Uterus (tissue), 2 donors: ENCODE measurements around the gene SNX3.

Experiments
- POLR2A ChIP-seq, 2 donors: fragments of 450-650 bp; IDR thresholded peaks; one replicate each; pipeline ENCODE4 v1.6.1; 2016; ENCODE audit warnings: antibody characterized with exemption in 2 of 2, mild to moderate bottlenecking in 1 of 2, moderate library complexity in 1 of 2
- TF ChIP-seq, protein P1 (sequence below), 4 experiments: fragments of 200-600 bp in 2 of 4; fragments of 450-650 bp in 2 of 4; sonication (generic) in 2 of 4; IDR thresholded peaks; one replicate each; pipeline ENCODE4 v1.5.1; 2016 to 2019; ENCODE audit warnings: antibody characterized with exemption in 4 of 4, mild to moderate bottlenecking in 2 of 4, moderate library complexity in 1 of 4

DNA sequence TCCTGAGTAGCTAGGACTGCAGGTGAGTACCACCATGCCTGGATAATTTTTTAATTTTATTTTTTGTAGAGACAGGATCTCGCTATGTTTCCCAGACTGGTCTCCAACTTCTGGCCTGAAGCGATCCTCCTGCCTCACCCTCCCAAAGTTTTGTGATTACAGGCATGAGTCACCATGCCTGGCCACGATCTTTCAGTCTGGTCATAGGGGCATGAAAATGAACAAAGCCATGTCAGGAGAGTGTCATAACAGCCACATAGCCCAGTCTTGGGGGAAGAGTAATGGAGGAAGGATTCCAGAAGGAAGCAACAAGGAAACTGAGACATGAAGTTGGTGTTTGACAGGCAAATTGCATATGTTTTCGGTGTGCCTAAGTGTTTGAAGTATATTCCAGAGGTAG lies 17.0 kb upstream of the SNX3 start:
- TF ChIP-seq, protein P1, sequence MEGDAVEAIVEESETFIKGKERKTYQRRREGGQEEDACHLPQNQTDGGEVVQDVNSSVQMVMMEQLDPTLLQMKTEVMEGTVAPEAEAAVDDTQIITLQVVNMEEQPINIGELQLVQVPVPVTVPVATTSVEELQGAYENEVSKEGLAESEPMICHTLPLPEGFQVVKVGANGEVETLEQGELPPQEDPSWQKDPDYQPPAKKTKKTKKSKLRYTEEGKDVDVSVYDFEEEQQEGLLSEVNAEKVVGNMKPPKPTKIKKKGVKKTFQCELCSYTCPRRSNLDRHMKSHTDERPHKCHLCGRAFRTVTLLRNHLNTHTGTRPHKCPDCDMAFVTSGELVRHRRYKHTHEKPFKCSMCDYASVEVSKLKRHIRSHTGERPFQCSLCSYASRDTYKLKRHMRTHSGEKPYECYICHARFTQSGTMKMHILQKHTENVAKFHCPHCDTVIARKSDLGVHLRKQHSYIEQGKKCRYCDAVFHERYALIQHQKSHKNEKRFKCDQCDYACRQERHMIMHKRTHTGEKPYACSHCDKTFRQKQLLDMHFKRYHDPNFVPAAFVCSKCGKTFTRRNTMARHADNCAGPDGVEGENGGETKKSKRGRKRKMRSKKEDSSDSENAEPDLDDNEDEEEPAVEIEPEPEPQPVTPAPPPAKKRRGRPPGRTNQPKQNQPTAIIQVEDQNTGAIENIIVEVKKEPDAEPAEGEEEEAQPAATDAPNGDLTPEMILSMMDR (IDR thresholded peaks at IDR 0.05): no peak
- no peak for TF ChIP-seq POLR2A (IDR thresholded peaks at IDR 0.05)
